HCT116 (cell line): ENCODE measurements around the gene IFT22. TPM values are rescaled to one million over a fixed set of nuclear protein-coding genes. Genes with fewer than 3 reads are reported as not detected.

Experiments used
- ATAC-seq: fragments of 200-7000 bp; cut with Tn5 transposase; 2 replicates; pipeline ENCODE4 v1.9.1; 2020; ENCODE audit warnings: mild to moderate bottlenecking, moderate library complexity
- BruUV-seq: library from RNA; stranded (reverse); fragments of 400-500 nt; replicated peaks from 2 replicates; lab custom pipeline; 2021; lab: Mats Ljungman, UMichigan
- CTCF ChIA-PET: fragments of 300-600 bp; sonication (Branson Sonifier 250); formaldehyde crosslinking; loops from one replicate; lab custom pipeline; 2021; ENCODE audit warnings: antibody characterized with exemption; lab: Charles Lee
- POLR2A ChIA-PET: fragments of 300-600, 350-600 bp; sonication (Branson Sonifier 250); formaldehyde crosslinking; loops from one replicate; lab custom pipeline; 2021; ENCODE audit warnings: antibody characterized with exemption; lab: Charles Lee
- RAD21 ChIA-PET, 2 experiments: fragments of 300-600 bp; sonication (Branson Sonifier 250); formaldehyde crosslinking; loops; one replicate each; lab custom pipeline; 2023; ENCODE audit warnings: low total read pairs in 2 of 2; ENCODE audit not compliant: uncharacterized antibody in 2 of 2, unreplicated experiment in 2 of 2, low non-redundant PET in 1 of 2; lab: Charles Lee
- DNase-seq: peaks from one replicate; pipeline ENCODE4 v3.0.0-alpha.2; 2010; ENCODE audit warnings: low read depth, low spot score
- H2AFZ ChIP-seq: fragments of 200-600 bp; shearing (Covaris generic), sonication (generic); 2 replicates; pipeline ENCODE4 v1.6.1; 2017; ENCODE audit warnings: low read depth, mixed run types, mixed read lengths, antibody characterized with exemption, low read length; ENCODE audit not compliant: poor library complexity, severe bottlenecking
- H3K27ac ChIP-seq: 2 replicates; pipeline ENCODE4 v1.5.1; 2012; ENCODE audit warnings: low read depth, low read length
- H3K27me3 ChIP-seq: fragments of 200-600 bp; sonication (generic); 2 replicates; pipeline ENCODE4 v1.6.1; 2016; ENCODE audit warnings: mixed run types, low read length, mixed read lengths; ENCODE audit not compliant: insufficient read depth
- H3K36me3 ChIP-seq, 2 experiments: fragments of 200-500 bp in 1 of 2; fragments of 200-600 bp in 1 of 2; sonication (Bioruptor generic) in 1 of 2; sonication (generic) in 1 of 2; 2 replicates each; pipeline versions ENCODE4 v1.5.1 to v1.6.1; 2014 to 2016; ENCODE audit warnings: low read length in 2 of 2, inconsistent platforms in 1 of 2, mixed read lengths in 1 of 2, mixed run types in 1 of 2; ENCODE audit not compliant: insufficient read depth in 2 of 2, control insufficient read depth in 1 of 2
- H3K4me1 ChIP-seq, 2 experiments: fragments of 200-600 bp in 1 of 2; sonication (generic) in 1 of 2; 2 replicates each; pipeline versions ENCODE4 v1.5.1 to v1.6.1; 2012 to 2017; ENCODE audit warnings: low read length in 2 of 2, inconsistent platforms in 1 of 2, mild to moderate bottlenecking in 1 of 2, mixed read lengths in 1 of 2, mixed run types in 1 of 2, moderate library complexity in 1 of 2; ENCODE audit not compliant: insufficient read depth in 2 of 2, control insufficient read depth in 1 of 2
- H3K4me2 ChIP-seq: fragments of 200-600 bp; sonication (generic); 2 replicates; pipeline ENCODE4 v1.6.1; 2017; ENCODE audit warnings: mixed run types, low read length, mixed read lengths
- H3K4me3 ChIP-seq, 2 experiments: fragments of 200-600 bp in 1 of 2; sonication (generic) in 1 of 2; replicated peaks in 1 of 2; 2 replicates each; pipeline ENCODE4 v1.5.1; 2011 to 2016; ENCODE audit warnings: low read length in 2 of 2, control low read depth in 1 of 2, low read depth in 1 of 2, mild to moderate bottlenecking in 1 of 2, mixed read lengths in 1 of 2, mixed run types in 1 of 2
- H3K79me2 ChIP-seq: fragments of 200-600 bp; sonication (generic); 2 replicates; pipeline ENCODE4 v1.6.1; 2017; ENCODE audit warnings: mild to moderate bottlenecking, mixed run types, low read length, moderate library complexity, mixed read lengths; ENCODE audit not compliant: insufficient read depth
- H3K9ac ChIP-seq: fragments of 200-600 bp; sonication (generic); 2 replicates; pipeline ENCODE4 v1.6.1; 2016; ENCODE audit warnings: low read length, mixed read lengths
- H3K9me2 ChIP-seq: fragments of 200-600 bp; sonication (generic), shearing (Covaris generic); 2 replicates; pipeline ENCODE4 v1.6.1; 2017; ENCODE audit warnings: mixed run types, mild to moderate bottlenecking, moderate library complexity; ENCODE audit not compliant: insufficient read depth
- H3K9me3 ChIP-seq, 2 experiments: fragments of 200-500 bp in 1 of 2; fragments of 200-600 bp in 1 of 2; sonication (Bioruptor generic) in 1 of 2; sonication (generic) in 1 of 2; 2 replicates each; pipeline ENCODE4 v1.6.1; 2014 to 2017; ENCODE audit warnings: low read length in 2 of 2, mixed read lengths in 2 of 2, inconsistent platforms in 1 of 2, low read depth in 1 of 2, mild to moderate bottlenecking in 1 of 2, mixed run types in 1 of 2, moderate library complexity in 1 of 2; ENCODE audit not compliant: control insufficient read depth in 1 of 2, insufficient read depth in 1 of 2
- H4K20me1 ChIP-seq: fragments of 200-600 bp; sonication (generic), shearing (Covaris generic); 2 replicates; pipeline ENCODE4 v1.6.1; 2017; ENCODE audit warnings: mixed run types, mild to moderate bottlenecking, moderate library complexity; ENCODE audit not compliant: insufficient read depth
- ATF3 ChIP-seq: IDR thresholded peaks from 2 replicates; pipeline ENCODE4 v1.6.1; 2012
- CBX3 ChIP-seq: IDR thresholded peaks from 2 replicates; pipeline ENCODE4 v1.6.1; 2012; ENCODE audit warnings: low read depth
- CTCF ChIP-seq, 3 experiments: fragments of 200-600 bp in 1 of 3; sonication (generic) in 1 of 3; IDR thresholded peaks in 2 of 3; conservative IDR thresholded peaks in 1 of 3; 2 replicates each; pipeline ENCODE4 v1.5.1; 2012 to 2017; ENCODE audit warnings: low read depth in 2 of 3, low read length in 2 of 3, antibody characterized with exemption in 1 of 3, borderline replicate concordance in 1 of 3, control low read depth in 1 of 3, mild to moderate bottlenecking in 1 of 3, mixed read lengths in 1 of 3, mixed run types in 1 of 3, moderate library complexity in 1 of 3; ENCODE audit not compliant: insufficient read depth in 1 of 3
- ELF1 ChIP-seq: IDR thresholded peaks from 2 replicates; pipeline ENCODE4 v1.6.1; 2012; ENCODE audit warnings: low read depth, borderline replicate concordance
- EZH2 ChIP-seq: fragments of 200-600 bp; sonication (generic); IDR thresholded peaks from 2 replicates; pipeline ENCODE4 v1.6.1; 2017; ENCODE audit warnings: antibody characterized with exemption, mixed run types
- FOSL1 ChIP-seq: IDR thresholded peaks from 2 replicates; pipeline ENCODE4 v1.6.1; 2012; ENCODE audit warnings: low read depth
- MAX ChIP-seq: IDR thresholded peaks from 2 replicates; pipeline ENCODE4 v1.6.1; 2012
- POLR2A ChIP-seq: IDR thresholded peaks from 2 replicates; pipeline ENCODE4 v1.7.0; 2011; ENCODE audit warnings: borderline replicate concordance; ENCODE audit not compliant: insufficient read depth, insufficient read length; ENCODE audit errors: extremely low read depth
- POLR2AphosphoS5 ChIP-seq: IDR thresholded peaks from 2 replicates; pipeline ENCODE4 v1.6.1; 2011; ENCODE audit warnings: mild to moderate bottlenecking, low read depth, low read length, moderate library complexity
- RAD21 ChIP-seq: IDR thresholded peaks from 2 replicates; pipeline ENCODE4 v1.6.1; 2012; ENCODE audit warnings: low read depth, mild to moderate bottlenecking
- REST ChIP-seq: IDR thresholded peaks from 2 replicates; pipeline ENCODE4 v1.6.1; 2012; ENCODE audit warnings: low read depth
- SP1 ChIP-seq: IDR thresholded peaks from 2 replicates; pipeline ENCODE4 v1.6.1; 2012; ENCODE audit warnings: low read depth
- SRF ChIP-seq: IDR thresholded peaks from 2 replicates; pipeline ENCODE4 v1.6.1; 2012; ENCODE audit warnings: low read depth
- YY1 ChIP-seq: IDR thresholded peaks from 2 replicates; pipeline ENCODE4 v1.6.1; 2011; ENCODE audit warnings: low read length, low read depth, moderate library complexity, mild to moderate bottlenecking; ENCODE audit not compliant: insufficient replicate concordance; ENCODE audit errors: extremely low read depth
- ZBTB33 ChIP-seq: IDR thresholded peaks from 2 replicates; pipeline ENCODE4 v1.6.1; 2011; ENCODE audit warnings: mild to moderate bottlenecking, low read length, moderate library complexity; ENCODE audit not compliant: insufficient replicate concordance; ENCODE audit errors: extremely low read depth
- ZFX ChIP-seq: fragments of 450-650 bp; IDR thresholded peaks from 2 replicates; pipeline ENCODE4 v1.6.1; 2017
- ZNF274 ChIP-seq: fragments of 200-500 bp; sonication (Bioruptor generic); IDR thresholded peaks from 2 replicates; pipeline ENCODE4 v1.6.1; 2014; ENCODE audit warnings: mild to moderate bottlenecking, low read depth, low read length, inconsistent platforms
- intact Hi-C: fragments of 100-400 bp; cut with micrococcal nuclease; formaldehyde crosslinking; loops from 2 replicates; pipeline ENCODE4 v1.10.0; 2022
- total RNA-seq: library from RNA; stranded (reverse); gene quantifications from one replicate; pipeline ENCODE4 v1.2.1, GENCODE V29; 2021; ENCODE audit not compliant: unreplicated experiment

Gene IFT22
- total RNA-seq, 1 experiment from 2014 or later = 27.2 TPM

- ATAC-seq (no peak), DNase-seq (no peak)
- H3K27me3 ChIP-seq = no peaks in the 10 kb centered on the region
- H3K9me3 ChIP-seq = no peaks in the 10 kb centered on the region
- intact Hi-C loops = no loop called here
- H3K9ac ChIP-seq = no peak overlapping the region
- H3K4me2 ChIP-seq = no peak overlapping the region
- TF ChIP-seq POLR2A (no peak), ZNF274 (no peak), POLR2AphosphoS5 (no peak), CTCF (IDR thresholded peaks at IDR 0.05 in 2 of 3, conservative IDR thresholded peaks at IDR 0.05 in 1 of 3; ENCODE audit: borderline replicate concordance in 1 of 3, insufficient read depth in 1 of 3, low read depth in 2 of 3, low read length in 2 of 3) (no peak), MAX (no peak), FOSL1 (no peak), RAD21 (no peak), ATF3 (no peak), SP1 (no peak), ELF1 (no peak), SRF (no peak), YY1 (no peak), CBX3 (no peak), EZH2 (no peak), ZFX (no peak), REST (no peak), ZBTB33 (no peak)
- no peaks in the 10 kb centered on the region for H3K9me2 ChIP-seq
- no peaks in the 10 kb centered on the region for H4K20me1 ChIP-seq
- H2AFZ ChIP-seq = no peak overlapping the region
- CTCF ChIA-PET = interaction anchor here (1.0 to 1.4 kb wide), 2 partner anchors 17 kb away, joined by 3 to 4 read pairs; no protein-coding TSS in a partner anchor
- no peak overlapping the region for H3K4me3 ChIP-seq
- POLR2A ChIA-PET = no interaction called here
- RAD21 ChIA-PET = no interaction called here
- H3K36me3 ChIP-seq = no peaks in the 10 kb centered on the region
- H3K27ac ChIP-seq = no peak overlapping the region
- no peaks in the 10 kb centered on the region for H3K79me2 ChIP-seq
- H3K4me1 ChIP-seq = peaks cover 0 to 4% of the 10 kb centered on the region in 2 experiments; a peak in 2 of 4 replicates
- BruUV-seq = no TSS peak
Observed at GRCh38 chr7:101265622-101266516, 55.7 kb downstream of the IFT22 start.
